NCI-H345 (cell line): ENCODE measurements around the gene FAM32A.

Source experiments
- DNase-seq: peaks from one replicate; lab custom pipeline; 2025; lab: John Stamatoyannopoulos, UW

FAM32A gene

DNA sequence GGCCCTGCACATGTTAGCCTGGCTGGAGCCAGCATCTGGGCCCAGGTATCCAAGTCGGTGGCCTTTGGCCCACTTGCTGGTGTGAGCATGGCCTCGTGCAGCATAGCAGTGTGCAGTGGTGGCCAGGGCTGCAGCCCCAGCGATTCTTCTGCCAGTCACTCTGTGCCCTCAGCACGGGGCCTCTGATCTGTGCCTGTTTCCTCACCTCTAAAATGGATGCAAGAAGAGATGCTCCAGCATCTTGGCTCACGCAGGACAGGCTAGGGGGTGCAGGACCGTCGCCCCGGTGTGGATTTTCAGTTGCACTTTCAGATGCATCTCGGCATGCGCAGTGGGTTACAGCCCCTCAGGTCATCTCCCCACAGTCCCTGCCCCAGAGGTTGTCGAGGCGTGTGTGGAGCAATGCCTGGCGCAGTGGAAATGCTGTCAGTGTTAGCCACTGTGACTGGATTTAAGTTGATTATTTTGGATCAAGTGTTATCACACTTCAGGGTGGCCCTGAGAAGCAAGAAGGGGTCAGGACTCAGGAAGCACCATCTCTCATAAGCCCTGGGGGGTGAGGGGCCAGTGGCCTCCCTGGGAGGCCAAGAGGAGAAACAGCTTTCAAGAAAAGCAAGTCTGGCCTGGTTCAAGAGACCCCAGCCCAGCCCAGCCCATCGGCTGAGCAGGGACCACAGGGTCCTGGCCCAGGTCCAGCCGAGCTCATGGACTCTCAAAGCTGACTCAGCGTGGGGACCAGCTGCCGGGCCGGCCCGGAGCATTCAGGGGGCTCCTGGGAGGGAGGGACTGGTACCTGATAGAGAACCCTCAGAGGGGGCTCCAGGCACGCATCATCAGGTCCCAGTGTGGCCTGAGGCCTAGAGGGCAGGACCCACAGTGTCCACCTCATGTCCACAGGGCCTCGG lies 40.3 kb downstream of the FAM32A start:
- no peak for DNase-seq

DNA sequence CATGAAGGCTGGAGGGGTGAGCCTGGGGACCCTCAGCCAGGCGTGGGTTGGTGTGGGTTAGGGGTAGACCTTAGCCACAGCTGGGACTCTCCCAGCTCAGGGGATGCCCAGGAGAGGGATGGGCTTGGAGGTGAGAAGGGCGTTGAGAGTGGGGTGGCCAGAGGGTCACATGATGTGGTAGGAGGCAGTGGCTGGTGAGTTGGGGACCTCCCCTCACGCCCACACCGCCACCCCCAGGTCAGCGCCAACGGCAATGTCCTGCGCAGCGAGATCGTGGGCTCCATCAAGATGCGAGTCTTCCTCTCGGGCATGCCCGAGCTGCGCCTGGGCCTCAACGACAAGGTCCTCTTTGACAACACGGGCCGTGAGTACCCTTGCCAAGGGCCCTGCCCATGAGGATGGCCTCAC lies 41.0 kb downstream of the FAM32A start:
- no peak for DNase-seq

DNA sequence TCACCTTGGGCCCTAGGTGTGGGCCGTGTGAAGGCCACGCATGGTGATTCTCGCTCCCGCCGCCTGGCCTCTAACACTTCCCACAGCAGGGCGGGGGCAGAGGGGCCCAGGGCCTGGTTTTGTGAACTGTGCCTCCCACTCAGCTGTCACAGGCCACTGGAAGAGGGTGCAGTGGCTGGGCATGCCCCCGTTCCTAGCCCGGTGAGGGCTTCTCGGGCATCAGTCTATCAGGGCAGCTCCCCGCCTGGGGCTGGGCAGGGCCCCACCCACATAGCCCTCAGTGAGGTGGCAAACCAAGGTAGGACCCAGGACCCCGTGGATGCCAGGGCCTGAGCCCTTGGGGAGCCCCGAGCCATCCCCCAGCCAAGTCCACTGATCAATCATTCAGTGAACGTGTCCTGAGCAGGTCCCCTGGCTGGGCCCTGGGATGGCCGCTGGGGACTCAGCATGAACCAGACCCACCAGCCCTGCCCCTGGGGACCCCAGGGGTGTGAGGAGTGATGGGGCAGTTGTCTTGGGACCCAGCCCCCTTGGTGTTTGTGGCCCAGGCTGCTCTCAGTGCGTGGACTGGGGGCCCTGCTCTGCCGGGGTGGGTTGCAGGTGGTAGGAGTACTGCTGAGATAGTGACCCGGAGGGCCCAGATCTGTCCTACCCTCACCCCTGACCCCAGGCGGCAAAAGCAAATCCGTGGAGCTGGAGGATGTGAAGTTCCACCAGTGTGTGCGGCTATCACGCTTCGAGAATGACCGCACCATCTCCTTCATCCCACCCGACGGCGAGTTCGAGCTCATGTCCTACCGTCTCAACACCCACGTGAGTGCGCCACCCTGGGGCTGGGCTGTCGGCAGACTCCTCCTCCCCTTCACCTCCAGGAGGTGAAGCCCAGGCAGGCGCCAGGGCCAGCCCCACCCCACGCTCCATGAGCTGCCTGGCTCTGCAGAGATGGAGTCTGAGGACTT lies 41.9 kb downstream of the FAM32A start:
- DNase-seq: no peak

DNA sequence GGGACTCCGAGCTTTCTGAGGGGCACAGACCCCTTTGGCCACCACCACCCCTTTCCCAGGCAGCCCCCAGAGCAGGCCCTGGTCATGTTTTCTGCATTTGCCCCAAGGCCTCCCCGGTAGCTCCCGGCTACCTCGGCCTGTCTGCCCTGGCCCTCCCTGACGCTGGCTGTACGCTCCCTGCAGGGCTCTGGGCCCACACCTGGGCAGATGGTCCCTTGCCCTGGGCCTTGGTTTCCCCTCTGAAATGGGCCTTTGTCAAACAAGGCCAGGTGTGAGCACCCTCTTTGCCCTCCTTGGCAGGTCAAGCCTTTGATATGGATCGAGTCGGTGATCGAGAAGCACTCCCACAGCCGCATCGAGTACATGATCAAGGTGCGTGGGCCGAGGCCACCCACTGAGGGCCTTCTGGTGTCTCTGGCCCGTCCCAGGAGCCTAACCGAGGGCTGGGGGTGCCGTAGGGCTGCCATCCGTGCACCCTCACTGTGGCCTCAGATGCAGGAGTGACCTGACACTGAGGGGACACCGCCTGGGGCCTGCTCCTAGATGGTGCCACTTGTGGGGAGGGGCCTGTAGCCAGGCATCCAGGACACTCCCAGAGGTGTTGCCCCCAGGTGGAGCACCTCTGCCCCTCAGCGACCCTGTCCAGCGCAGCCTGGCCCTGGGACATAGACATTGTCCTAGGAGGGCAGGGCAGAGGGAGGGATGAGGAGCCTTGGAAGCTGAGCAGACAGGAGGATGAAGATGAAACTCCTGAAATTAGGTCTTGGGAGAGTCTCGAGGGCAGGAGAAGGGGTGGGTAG lies 42.8 kb downstream of the FAM32A start:
- DNase-seq: no peak

DNA sequence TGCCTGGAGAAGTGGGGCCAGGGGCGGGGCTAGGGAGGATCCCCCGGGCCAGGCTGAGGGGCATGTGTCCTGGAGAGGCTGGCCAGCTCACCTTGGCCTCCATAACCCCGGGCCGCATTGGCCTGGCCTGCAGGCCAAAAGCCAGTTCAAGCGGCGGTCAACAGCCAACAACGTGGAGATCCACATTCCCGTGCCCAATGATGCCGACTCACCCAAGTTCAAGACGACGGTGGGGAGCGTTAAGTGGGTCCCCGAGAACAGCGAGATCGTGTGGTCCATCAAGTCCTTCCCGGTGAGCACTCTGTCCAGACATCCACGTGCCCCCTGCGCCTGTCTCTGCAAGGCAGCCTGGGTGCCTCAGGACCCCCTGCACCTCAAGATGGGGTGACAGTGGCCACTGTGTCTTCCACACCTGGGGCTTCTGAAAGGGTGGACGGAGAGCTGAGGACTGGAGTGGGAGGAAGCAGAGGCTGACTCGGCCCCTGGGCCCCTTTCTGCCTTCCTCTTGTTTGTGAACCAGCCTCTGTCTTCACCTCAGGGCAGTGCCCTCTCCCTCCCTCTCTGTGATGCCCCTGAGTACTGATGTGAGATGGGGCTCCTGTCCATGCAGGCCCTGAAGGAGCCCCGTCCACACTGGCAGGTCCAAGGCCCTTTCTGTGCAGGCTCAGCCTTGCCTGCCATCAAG lies 43.6 kb downstream of the FAM32A start:
- DNase-seq: no peak

GRCh38 chr19:16229322-16229641 lies 44.1 kb downstream of the FAM32A start:
- no peak for DNase-seq

- no peak for DNase-seq
Observed at GRCh38 chr19:16232127-16232526, 46.9 kb downstream of the FAM32A start.

DNA sequence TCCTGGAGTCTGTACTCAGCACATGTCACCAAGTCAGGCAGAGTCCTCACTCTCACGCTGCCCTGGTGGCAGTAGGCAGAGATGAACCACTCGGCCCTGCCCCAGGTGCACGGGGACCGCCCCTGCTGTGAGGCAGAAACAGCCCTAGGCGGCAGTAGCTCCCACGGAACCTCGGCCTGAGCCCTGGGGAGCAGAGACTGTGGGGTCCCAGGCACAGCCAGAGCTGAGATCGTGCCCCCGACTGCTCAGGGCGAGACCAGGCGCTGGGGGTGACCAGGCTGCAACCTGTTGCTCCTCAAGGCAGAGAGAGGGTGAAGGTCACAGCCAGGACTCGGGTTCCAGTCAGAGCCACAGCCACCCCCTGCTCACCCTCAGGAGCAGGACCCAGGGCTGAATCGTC lies 47.4 kb downstream of the FAM32A start:
- no peak for DNase-seq

- DNase-seq: no peak
Observed at GRCh38 chr19:16233081-16233776, 48.0 kb downstream of the FAM32A start.

GRCh38 chr19:16233836-16234551 lies 48.8 kb downstream of the FAM32A start:
- no peak for DNase-seq

- DNase-seq: no peak
Observed at GRCh38 chr19:16234552-16235445, 49.6 kb downstream of the FAM32A start.

- DNase-seq: no peak
Observed at GRCh38 chr19:16235811-16236652, 50.8 kb downstream of the FAM32A start.
